Stimulated activated CD4-positive, alpha-beta T cell treated with anti-CD3 and anti-CD28 coated beads, TNF-alpha, amount 100 ng/mL, for 4 hours (primary cell): ENCODE data around the gene HYLS1.
"Not testable (repeated sequence)": the region's sequence is repeated elsewhere in the genome, so short reads cannot be mapped to it uniquely, and the experiment has no call there.

Experiments
- DNase-seq, 3 experiments: peaks; one replicate each; pipeline ENCODE4 v3.0.0-alpha.2; 2020; ENCODE audit warnings: low read depth in 3 of 3

The HYLS1 gene

GRCh38 chr11:125902927-125903710 lies 15.7 kb downstream of the HYLS1 start, which contains the start of gene PUS3:
Gene PUS3, minus strand, starts transcription at chr11:125903206. Its CDS starts 6,922 bp downstream, at chr11:125896284.
- peak; percentile 77 to 81 (median 78) for DNase-seq

- DNase-seq = no peak
These were observed 16.5 kb downstream of the HYLS1 start, which contains the start of gene DDX25 for GRCh38 chr11:125903711-125904659. Gene DDX25, plus strand, starts transcription at chr11:125904508. Its CDS starts 10 bp downstream, at chr11:125904518.

- DNase-seq = no peak
These were observed 17.2 kb downstream of the HYLS1 start for GRCh38 chr11:125904678-125905077.

GRCh38 chr11:125910226-125910849 lies 22.9 kb downstream of the HYLS1 start:
- no peak for DNase-seq

DNA sequence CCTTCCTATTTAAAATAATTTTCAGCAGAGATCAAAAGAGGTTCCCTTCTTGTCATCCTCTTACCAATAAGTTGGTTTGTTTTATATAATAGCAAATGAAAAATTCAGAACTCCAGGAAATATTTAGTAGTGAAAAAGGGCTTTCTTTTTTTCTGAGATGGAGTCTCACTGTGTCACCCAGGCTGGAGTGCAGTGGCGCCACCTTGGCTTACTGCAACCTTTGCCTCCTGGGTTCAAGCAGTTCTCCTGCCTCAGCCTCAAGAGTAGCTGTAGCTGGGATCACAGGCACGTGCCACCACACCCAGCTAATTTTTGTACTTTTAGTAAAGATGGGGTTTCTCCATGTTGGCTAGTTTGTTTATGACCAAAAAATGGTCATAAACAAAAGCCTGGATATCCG lies 27.1 kb downstream of the HYLS1 start:
- DNase-seq = not testable (repeated sequence)

GRCh38 chr11:125916683-125917347 lies 29.3 kb downstream of the HYLS1 start:
- DNase-seq = no peak

DNA sequence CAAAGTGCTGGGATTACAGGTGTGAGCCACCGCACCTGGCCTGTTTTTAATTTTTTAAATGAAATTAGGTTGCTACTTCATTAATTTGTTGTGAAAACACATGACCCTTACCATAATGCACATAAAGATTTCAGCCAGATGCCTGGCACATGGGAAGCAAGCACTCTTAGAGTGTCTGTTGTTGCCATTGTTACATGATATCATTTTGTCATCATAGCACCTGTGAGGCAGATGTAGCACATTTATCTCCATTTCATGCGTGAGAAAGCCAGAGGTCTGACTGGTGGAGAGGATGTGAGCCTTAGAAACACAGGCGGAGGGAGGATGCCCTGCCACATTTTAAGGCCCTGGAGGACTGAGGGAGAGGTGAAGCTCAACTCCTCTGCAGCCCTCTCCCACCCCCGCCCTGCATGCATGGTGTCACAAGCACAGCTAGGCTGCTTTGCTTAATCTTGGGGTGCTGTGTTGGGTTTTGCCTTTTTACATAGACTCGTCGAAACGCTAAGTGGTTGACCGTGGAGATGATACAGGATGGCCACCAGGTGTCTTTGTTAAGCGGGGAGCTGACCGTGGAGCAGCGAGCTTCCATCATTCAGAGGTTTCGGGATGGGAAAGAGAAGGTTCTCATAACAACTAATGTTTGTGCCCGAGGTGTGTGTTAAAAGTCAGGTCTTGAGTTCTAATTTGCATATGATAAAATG lies 30.8 kb downstream of the HYLS1 start:
- DNase-seq = no peak

- no peak for DNase-seq
These were observed 33.6 kb downstream of the HYLS1 start for GRCh38 chr11:125921042-125921441.

GRCh38 chr11:125922156-125922555 lies 34.7 kb downstream of the HYLS1 start:
- DNase-seq = no peak

GRCh38 chr11:125923012-125923579 lies 35.6 kb downstream of the HYLS1 start:
- peak in 1 of 3 experiments; percentile 25 for DNase-seq

GRCh38 chr11:125923633-125924032 lies 36.2 kb downstream of the HYLS1 start:
- DNase-seq = no peak

GRCh38 chr11:125924384-125925007 lies 37.0 kb downstream of the HYLS1 start:
- no peak for DNase-seq

DNA sequence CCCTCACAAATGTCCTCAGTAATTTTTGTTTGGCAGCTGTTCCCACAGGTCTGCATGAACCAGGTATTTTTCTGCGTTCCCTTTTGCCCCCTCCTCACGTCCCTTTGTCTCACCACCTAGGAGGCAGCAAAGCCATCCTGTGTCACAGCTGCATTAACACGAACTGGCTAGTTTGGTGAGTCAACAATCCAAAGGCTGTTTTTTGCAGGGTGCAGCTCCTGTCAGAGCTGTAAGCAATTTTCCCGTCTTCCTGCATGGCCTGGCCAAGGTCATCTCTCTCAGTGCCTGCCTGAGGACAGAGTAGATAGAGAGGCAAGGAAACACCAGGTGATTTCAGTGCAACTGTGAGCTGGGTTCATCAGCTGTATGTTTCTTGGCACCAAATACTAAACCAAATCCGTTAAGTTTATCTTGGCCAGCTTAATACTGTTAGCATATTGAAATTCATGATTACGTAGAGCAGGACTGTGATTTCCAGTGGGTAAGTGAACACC lies 37.8 kb downstream of the HYLS1 start:
- DNase-seq = no peak

GRCh38 chr11:125925804-125926203 lies 38.3 kb downstream of the HYLS1 start:
- DNase-seq = no peak

DNA sequence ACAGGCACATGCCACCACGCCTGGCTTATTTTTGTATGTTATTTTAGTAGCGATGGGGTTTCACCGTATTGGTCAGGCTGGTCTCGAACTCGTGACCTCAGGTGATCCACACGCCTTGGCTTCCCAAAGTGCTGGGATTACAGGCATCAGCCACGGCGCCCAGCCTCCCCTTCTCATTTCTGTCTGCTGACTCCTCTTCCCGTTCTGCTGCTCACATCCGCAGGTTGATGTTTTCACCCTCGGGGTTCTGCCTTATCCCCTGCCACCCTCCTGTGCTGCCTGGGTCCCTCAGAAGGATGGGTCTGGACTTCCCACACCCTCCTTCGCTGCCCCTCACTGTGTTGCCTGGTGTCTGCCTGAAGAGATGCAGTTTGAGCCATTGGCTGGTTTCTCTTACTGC lies 39.2 kb downstream of the HYLS1 start:
- no peak for DNase-seq

DNA sequence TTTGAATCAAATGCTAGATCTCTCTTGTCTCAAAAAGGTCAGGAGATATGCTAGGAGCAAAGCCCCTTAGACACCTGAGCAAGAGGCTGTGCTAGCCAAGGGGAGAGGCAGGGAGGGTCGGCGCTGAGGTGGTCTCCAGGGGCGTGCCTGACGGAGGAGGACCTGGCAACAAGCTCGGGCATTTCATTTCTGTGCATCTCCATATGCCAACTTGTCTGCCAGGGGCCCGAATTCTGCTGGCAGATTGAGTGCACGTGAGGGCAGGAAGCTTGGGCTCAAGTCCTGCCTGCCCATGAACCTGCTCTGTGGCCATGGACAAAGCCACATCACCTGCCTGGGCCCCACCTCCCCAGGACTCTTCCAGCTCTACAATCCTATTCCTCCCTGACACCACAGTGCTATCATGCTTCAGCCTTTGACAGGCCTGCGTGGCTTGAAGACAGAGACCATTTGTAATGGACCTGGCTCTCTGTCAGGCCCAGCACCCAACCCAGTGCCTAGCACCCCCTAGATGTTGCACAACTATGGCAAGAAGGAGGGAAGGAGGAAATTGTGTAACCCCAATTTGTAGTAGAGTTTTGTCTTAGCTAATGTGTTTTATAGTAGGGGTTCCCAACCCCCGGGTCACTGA lies 42.1 kb downstream of the HYLS1 start:
- DNase-seq = no peak

DNA sequence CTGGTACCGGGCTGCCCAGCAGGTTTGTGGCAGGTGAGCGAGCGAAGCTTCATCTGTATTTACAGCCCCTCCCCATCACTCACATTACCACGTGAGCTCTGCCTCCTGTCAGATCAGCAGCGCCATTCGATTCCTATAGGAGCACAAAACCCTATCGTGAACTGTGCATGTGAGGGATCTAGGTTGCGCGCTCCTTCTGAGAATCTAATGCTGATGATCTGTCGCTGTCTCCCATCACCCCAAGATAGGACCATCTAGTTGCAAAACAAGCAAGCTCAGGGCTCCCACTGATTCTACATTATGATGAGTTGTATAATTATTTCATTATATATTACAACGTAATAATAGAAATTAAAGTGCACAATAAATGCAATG lies 42.6 kb downstream of the HYLS1 start:
- no peak for DNase-seq

GRCh38 chr11:125931116-125931515 lies 43.6 kb downstream of the HYLS1 start:
- no peak for DNase-seq

GRCh38 chr11:125931668-125932067 lies 44.2 kb downstream of the HYLS1 start:
- no peak for DNase-seq
